ENCODE measurements around the gene ZNF608.
A peak's percentile ranks its signal among the peaks of the same experiment; 100 is the strongest.

The ZNF608 gene

DNA sequence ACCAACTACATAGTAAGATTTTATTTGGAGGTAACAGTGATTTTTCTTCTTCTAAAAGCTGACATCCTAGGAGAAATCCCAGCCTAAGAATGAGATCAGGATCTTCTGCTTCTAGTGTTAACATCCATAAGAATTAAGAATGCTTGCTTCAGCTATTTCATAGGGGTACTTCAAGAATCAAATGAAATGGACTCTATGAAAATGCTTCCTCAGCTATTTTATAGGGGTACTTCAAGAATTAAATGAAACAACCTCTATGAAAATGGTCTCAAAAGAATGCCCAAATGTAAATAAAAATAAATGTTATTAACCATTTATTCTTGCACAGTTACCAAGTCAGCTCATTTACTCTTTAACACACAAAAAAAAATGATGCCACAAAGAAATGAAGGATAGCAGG, 31.5 kb downstream of the ZNF608 start:
- DNase-seq = no peak

DNA sequence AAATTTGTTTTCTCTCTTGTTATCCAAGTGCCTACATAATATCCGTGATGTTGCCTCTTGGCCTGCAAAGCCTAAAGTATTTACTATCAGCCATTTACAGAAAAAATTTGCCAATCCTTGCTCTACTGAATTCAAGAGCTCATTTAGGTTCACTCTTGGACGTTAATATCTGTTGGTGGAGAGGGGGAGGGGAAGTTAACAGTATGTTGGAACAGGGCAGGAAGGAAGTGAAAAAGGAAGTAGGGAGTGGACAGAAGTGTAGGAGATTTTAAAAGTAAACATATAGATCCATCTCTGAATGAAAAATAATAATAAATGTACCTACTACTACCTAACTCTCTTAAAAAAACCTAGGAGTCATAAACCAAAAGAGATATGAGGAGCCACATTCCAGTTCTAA, 32.8 kb downstream of the ZNF608 start:
- DNase-seq = no peak

DNA sequence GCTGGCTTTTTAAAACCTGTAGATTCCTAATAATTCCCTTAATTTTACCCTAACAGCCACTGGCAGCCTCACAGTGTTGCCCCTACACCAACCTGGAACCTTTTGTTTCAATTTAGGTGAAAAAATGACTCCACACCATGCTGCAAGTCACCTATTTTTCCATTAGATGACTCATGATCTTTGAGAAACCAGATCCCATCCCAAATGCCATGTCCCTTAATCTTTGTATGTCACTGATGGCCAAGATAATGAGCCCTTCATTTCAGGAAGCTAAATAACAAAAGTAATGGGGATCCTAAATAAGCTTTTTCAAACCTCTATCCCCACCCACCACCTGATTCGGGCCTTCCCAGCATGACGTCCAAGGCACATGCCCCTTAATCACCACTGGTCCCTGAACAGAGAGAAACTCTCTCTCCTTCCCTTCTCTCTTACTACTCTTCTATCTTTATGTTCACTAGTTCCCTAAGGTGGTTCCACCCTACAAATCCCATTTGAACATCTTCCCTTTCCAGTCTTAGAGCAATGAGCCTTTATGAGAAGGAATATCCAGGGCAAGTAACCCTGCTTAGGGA, 33.6 kb downstream of the ZNF608 start:
- no peak for DNase-seq

DNA sequence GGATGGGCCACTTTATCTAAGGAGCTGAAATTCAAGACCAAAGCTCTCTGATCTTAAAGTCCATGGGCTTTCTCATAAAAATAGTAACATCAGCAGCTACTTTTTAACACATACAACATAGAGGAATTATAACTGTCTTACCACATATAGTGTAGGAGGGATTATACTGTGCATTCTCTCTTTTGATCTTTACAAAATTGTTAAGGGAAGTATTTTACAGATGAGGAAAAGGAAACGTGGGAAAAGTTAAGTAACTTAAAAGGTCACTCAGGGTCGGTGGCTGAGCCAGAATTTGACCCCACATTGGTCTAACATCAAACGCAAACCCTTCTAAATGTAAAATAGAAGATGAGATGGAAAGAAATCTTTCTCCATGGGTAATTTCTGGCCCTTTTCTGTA, 38.4 kb downstream of the ZNF608 start:
- no peak for DNase-seq

DNA sequence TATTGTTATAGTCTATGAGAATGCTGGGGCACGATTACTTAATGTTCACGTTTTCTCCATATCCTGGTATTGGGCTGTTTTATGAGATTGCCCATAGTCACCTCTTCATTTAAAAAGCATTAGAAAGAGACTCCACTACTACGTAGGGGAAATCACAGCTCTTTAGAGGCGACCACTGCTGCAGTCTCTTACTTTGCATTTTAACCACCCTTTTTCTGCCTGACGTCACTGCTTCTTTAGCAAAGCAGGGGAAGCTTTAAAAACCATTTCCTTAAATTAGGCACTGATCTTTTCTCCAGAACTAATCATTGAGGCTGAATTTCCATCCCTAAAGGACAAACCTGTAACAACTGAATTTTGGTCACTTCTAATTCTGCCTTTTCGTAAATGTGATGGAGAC, 38.9 kb downstream of the ZNF608 start:
- DNase-seq = no peak

DNA sequence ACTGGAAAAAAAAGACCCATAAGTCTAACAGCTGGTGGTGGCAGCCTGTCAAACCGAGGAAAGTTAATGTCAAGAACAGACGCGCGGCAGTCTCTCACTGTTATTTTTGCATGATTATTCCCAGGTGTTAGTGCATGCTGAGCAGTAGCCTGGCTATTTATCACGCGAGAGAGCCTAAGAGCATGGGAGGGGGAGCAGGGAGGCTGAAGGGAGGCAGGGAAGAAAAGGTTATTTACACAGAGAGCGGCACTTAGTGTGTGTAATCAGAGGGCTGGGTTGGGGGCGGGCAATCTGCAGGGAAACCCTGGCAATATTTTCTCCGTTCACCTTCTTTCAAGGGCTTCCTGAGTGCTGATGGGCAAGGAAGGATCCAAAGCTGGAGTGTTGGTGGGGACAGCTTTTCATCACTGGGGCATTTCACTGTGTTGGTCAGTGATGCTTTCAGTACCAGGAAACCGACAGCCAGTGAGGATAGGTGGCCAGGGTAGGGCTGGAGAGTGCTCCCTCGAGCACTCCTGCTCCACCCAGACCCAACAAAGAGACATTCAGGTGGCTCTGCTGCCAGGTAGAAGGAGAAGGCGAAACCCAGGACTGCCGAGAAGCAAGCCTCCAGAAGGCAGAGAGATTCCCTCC, 39.6 kb downstream of the ZNF608 start:
- DNase-seq = peak; percentile 92

DNA sequence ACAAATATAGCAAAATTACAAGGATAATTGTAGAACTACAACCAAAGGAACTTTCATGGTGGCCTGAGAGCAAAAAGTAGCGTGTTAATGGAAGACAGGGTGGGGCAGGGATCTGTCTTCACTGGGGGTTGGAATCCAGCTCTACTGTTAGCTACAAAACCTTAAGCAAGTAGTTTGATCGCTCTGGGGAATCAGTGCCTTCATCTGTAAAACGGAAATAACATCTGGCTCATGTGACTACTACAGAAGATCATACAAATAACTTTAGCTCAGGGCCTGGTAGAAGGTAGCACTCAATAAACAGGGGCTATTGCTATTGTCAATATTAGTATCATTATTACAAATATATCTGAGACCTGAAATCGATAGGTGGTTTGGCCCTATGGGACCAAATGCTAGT, 40.4 kb downstream of the ZNF608 start:
- DNase-seq = no peak

DNA sequence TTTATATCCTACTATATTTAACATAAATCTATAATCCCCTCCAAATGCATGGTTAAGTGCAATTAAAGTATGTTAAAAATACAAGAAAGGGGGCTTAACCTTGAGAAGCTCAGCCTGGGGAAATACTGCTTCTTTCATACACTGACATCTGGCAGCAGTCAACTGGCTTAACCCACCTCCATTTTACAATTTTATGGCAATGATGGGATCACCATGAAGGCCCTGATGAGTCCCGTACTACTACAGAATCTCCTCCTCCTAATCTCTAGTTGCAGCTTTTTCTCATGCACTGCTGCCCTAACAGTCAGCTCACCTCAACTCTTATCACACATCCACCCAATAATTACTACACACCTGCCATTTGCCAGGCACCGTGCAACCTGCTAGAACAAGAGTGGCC, 40.9 kb downstream of the ZNF608 start:
- DNase-seq = no peak

DNA sequence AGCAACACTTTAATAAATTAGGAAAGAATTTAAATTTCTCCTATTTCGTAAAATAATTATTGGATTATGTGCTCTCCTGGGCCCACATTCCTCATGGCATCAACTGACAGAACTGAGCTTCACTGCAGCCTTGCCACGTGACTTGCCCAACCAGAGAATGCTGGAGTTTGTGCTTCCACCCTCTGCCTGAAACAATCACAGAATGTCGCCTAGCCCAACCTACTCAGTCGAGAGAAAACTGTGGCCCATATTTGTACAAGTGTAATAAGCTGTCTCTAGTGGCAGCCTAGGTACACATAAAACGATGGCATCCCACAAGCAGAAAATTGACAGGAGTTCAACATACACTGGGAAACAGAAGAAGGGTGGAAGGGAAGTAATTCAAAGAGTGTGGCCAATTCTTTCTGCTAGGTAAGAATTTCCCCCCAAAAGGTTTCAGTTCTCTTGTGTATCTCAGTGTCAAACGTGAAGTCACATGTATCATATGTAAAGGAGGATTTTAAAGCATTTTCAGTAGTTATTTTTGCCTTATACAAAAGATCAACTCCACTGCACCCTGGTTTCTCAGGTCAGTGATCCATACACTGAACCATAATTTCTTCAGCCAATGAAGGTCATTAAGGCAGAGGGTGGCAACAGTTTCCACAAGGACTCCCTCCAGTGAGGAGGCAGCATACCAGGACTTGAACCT, 41.7 kb downstream of the ZNF608 start:
- no peak for DNase-seq

DNA sequence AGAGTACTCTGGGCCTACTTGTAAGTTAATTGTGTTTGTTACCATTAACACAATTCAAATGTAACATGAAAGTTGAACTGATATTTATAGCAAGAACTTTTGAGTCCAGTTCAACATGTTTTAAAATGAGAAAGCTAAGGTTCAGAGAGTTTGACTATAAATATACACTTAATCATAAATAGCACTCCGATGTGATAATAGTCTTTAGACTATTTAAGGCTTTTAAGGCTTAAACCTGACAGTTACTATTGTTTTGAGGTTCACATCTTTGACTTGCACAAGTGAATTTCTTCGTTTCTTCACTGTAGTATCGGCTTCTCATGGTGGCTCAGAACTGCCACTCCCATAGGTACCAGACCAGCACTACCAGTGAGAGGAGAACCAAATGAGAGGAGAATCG, 42.4 kb downstream of the ZNF608 start:
- no peak for DNase-seq

DNA sequence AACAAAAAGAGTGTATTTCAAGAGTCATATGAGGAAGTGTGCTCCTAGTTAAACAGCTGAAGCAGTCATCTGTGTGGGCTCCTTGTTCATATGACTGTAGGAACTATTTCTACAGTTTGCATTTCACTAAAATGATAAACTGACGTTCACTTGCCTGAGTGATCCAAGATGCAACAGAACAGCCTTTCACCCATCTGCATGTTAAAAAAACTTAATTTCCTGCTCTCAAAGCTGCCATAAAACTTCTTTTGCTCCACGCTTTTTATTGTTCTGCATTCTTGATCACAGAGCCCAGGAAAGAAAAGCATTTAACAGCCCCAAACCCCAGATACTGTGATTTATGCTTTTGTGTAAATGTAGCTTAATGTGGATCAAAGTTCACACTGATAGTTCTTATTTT, 43.9 kb downstream of the ZNF608 start:
- DNase-seq = no peak

DNA sequence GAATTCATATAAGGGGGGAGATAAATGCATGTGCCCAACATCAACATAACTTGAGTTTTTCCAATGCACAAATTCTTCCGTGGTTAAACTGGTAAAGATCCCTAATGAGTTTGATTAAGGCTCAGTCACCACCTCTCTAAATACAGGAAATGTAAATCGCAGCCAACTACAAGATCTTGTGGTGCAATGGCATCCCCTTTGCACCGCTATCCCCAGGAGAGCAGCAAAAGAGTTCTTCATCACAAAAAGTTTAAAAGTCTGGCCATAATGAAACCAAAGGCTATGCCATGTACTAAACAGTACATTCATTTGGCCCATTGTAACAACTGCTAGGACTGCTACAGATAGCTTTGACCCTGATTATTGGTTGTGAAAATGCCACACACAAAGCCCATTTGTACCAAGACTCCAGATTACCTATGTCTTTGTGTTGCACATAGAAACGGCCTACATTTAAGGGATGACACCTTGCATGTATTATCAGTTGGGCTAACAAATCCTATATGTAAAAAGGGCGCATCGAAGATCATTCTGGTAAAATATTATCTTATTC, 44.5 kb downstream of the ZNF608 start:
- no peak for DNase-seq

DNA sequence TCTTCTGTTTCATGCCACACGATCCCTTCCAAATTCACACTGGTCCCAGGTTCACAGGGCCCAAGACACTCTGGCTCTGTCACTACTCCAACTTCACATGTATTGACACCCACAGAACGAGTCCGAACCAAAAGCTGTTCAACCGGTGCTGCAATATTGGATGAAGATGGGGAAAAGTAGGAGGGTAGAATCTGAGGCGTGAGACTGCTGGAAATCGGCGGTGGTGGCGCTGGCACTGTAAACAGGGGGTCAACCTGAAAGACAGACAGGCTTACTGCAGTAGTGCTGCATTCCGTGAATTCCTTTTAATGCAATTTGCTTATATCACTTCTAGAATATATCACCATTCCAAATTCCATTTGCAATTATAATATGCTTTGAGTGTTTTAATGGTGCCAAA, 45.4 kb downstream of the ZNF608 start:
- DNase-seq = no peak

DNA sequence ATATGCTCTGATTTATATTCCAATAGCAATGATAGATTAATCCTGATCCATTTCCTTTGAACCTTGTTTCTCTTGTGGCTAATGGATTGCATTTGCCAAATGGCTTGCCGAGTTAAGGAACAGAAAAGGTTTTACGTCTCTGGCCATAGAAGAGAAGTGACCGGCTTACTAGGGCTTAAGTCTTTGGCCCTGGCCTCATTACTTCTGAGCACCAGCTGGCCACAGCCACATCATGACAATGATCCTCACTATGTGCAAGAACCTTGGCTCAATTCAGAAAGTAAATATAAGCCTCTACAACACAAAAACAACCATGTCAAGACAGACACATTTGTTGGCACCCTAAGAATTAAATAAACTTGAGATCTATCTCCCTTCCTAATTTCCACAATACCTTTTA, 46.1 kb downstream of the ZNF608 start:
- no peak for DNase-seq

DNA sequence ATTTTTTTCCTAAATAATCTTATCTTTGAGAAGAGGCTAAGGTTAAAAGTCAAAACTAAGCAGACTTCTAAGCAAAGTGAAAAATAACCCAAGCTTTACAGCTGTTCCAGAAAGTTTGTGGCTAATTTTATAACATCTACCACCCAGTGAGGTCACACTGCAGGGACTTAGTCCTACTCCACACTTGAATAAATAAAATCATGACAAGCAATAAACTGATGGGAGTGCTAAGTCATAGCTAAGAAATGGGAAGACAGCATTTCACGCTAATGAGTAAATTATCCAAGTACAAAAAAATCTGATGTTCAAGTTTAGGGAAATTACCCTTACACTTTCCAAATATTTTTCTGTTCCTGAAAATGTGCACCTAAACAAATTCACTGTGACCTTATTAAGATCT, 47.7 kb downstream of the ZNF608 start:
- no peak for DNase-seq

DNA sequence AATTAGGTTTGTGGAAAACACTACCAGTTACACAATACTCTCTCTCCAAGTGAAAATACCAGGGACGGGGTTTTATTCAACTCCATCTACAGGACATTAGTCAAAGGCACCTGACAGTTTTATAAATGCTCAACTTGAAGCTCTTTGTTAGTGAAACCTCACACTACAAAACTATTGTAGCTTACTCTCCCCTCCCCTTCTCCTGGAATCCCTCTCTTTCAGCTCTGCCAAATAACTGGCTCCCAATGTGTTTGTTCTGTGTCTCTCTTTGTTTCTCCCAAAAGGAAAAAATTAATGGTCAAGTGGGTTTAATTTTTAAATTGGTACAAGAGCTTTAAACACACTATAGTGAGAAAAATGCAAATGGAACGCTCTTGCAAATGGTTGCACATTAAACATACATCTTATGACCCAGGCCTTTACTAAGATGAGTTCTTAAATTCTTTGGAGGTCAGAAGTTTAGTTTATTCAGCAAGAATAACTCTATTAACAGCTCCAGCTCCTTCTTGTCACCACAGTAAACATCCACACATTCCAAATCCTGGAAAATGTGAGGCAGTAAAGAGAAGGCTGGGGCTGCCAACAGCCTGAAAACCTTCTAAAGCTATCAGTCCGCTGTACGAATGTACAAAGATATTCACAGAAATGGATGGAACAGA, 48.4 kb downstream of the ZNF608 start:
- DNase-seq = no peak

DNA sequence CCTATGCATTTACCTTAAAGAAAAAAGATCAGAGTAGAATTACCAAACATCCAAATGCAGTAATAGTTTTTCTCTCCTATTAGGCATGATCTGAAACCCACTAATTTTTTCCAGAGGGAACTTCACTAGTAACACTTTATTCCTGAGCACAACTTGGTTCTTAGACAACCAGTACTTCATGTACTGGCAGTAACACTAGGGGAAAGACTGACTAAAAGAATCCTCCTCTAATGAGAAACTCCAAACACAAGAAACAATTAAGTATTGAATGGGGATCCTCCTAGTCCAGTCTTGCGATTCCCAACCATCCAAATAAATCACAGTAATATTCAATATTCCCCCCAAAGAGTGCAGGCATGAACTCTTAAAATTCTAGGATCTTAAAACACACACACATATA, 48.9 kb downstream of the ZNF608 start:
- no peak for DNase-seq

DNA sequence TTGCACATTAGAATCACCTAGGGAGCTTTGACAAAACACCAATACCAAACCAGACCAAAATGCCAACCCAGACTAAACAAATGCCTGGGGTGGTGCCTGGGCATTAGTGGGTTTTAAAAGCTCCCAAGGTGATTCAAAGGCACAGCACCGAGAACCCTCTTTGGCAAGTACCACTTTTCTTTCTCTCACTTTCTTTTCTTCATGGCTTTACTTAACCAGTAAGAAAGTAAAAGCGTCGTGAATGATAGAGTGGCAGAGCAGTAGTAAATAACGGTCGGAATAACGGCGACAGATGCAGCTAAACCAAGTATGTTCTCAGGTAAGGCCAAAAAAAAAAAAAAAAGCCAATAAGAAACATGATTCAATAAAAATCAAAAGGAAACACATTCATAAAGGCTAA, 49.5 kb downstream of the ZNF608 start:
- no peak for DNase-seq
